Tibial nerve (tissue), 4 donors: ENCODE data around the gene HTRA3. TPM values are rescaled to one million over a fixed set of nuclear protein-coding genes. Genes with fewer than 3 reads are reported as not detected.

Source experiments
- DNase-seq, 2 donors: peaks; one replicate each; pipeline ENCODE4 v3.0.0-alpha.2; 2019; ENCODE audit warnings: low spot score in 2 of 2
- H3K27ac ChIP-seq, 4 donors: fragments of 200-600 bp; sonication (generic) in 3 of 4; one replicate each; pipeline ENCODE4 v1.5.1; 2017 to 2019; ENCODE audit warnings: mild to moderate bottlenecking in 1 of 4
- H3K27me3 ChIP-seq, 2 donors: fragments of 200-600 bp; sonication (generic) in 1 of 2; one replicate each; pipeline versions ENCODE4 v1.5.1 to v1.6.0; 2017 to 2019
- H3K36me3 ChIP-seq, 3 donors: fragments of 200-600 bp; sonication (generic); one replicate each; pipeline ENCODE4 v1.5.1; 2018 to 2019
- H3K4me1 ChIP-seq, 4 donors: fragments of 200-600 bp; sonication (generic) in 3 of 4; one replicate each; pipeline ENCODE4 v1.5.1; 2017 to 2019
- H3K4me3 ChIP-seq, 4 donors: fragments of 200-600 bp; sonication (generic) in 3 of 4; one replicate each; pipeline ENCODE4 v1.5.1; 2017 to 2019; ENCODE audit warnings: mild to moderate bottlenecking in 1 of 4, moderate library complexity in 1 of 4
- H3K9me3 ChIP-seq, 4 donors: fragments of 200-600 bp; sonication (generic) in 3 of 4; one replicate each; pipeline ENCODE4 v1.5.1; 2017 to 2019
- CTCF ChIP-seq, 5 experiments: fragments of 200-600 bp in 3 of 5; fragments of 450-650 bp in 2 of 5; sonication (generic) in 3 of 5; IDR thresholded peaks; one replicate each; pipeline ENCODE4 v1.5.1; 2016 to 2019; ENCODE audit warnings: antibody characterized with exemption in 5 of 5, mild to moderate bottlenecking in 3 of 5, moderate library complexity in 2 of 5
- EP300 ChIP-seq, 2 donors: sonication (generic); formaldehyde crosslinking; IDR thresholded peaks; one replicate each; pipeline ENCODE4 v1.6.1; 2017; ENCODE audit warnings: antibody characterized with exemption in 2 of 2, mild to moderate bottlenecking in 1 of 2
- POLR2A ChIP-seq, 2 donors: fragments of 450-650 bp; IDR thresholded peaks; one replicate each; pipeline ENCODE4 v1.6.1; 2017; ENCODE audit warnings: antibody characterized with exemption in 2 of 2, mild to moderate bottlenecking in 2 of 2, moderate library complexity in 2 of 2
- WGBS, 2 donors: methylation state at CpG; one replicate each; pipeline ENCODE4 v1.1.5; 2018; 5-methylcytosine and 5-hydroxymethylcytosine counted together
- total RNA-seq, 4 donors: library from RNA; depleted of rRNA; stranded (reverse); fragments of >200 nt; gene quantifications; one replicate each; pipeline ENCODE4 v1.1.0, GENCODE V29; 2016

HTRA3 gene
- total RNA-seq, 4 donors from 2014 or later: 34.9 to 54.3 (median 43.5) TPM

DNA sequence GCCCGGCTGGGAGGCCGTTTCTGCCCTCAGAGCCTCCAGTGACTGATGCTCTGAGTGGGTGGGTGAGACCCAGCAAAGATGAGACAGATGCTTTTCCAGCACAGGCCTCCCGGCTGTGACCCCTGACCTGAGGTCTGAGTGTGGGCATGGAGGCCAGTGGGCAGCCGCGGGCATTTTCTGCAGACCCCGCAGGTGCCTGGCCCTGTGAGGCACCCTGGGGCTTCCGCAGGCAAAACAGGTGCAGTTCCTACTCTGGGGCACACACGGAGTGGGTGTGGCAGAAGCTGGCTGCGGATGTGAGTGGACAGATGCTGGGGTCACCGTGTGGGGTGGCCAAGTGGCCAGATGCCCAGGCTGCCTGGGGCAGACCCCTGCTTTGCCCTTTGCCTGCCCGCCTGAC is 14.8 kb downstream of the HTRA3 start:
- 62 to 75% methylated on average over 6 to 10 of the region's 11 CpGs for WGBS, 2 donors
- TF ChIP-seq EP300 (IDR thresholded peaks at IDR 0.05) (no peak), CTCF (IDR thresholded peaks at IDR 0.05) (no peak), POLR2A (IDR thresholded peaks at IDR 0.05) (no peak)
- H3K27me3 ChIP-seq: no peaks in the 10 kb centered on the region
- no peak for DNase-seq
- H3K9me3 ChIP-seq: no peaks in the 10 kb centered on the region
- H3K36me3 ChIP-seq: no peaks in the 10 kb centered on the region
- H3K4me3 ChIP-seq: no peak overlapping the region
- H3K4me1 ChIP-seq: peaks cover 0 to 11% (median 0%) of the 10 kb centered on the region in 4 donors
- H3K27ac ChIP-seq: no peak overlapping the region

DNA sequence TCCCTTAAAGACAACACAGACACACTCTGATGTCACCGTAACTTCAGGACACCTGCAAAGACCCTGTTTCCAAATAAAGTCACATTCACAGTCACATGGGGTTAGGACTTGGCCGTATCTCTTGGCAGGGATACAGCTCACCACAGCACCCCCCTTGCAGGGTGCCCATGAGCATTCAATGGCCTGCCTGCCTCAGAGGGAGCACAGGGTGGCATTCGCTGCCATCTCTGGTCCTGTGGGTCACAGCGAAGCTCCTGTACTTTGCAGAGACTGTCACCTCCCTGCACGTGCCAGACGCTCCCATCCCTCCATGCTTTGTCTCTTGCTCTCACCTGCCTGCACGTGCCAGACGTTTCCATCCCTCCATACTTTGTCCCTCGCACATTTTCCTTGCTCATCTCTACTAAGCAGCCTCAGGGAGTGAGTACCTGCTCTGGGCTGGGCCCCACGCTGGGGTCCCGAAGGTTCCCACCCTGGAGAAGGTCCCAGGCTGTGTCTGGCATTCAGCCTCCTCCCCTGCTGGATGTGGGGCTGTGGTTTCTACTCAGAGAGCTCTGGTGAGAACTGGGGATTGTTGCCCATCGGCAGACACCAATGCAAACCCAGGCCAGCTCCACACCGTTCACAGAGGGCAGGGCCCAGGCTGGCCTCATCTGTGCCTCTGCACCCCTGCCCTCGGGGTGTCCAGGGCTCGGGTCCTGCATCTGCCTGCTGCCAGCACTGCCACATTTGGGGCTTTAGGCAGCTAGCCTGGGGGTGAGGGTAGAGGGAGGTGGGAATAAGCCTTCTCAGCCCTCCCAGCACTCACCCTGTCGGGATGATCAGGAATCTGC is 15.8 kb downstream of the HTRA3 start:
- H3K4me3 ChIP-seq: no peak overlapping the region
- no peak overlapping the region for H3K27ac ChIP-seq
- no peaks in the 10 kb centered on the region for H3K9me3 ChIP-seq
- no peak for DNase-seq
- no peaks in the 10 kb centered on the region for H3K27me3 ChIP-seq
- TF ChIP-seq EP300 (IDR thresholded peaks at IDR 0.05) (no peak), CTCF (IDR thresholded peaks at IDR 0.05) (no peak)
- peaks cover 0 to 11% (median 0%) of the 10 kb centered on the region in 4 donors for H3K4me1 ChIP-seq
- 72 to 73% methylated on average over 15 to 16 of the region's 16 CpGs for WGBS, 2 donors
- no peaks in the 10 kb centered on the region for H3K36me3 ChIP-seq

DNA sequence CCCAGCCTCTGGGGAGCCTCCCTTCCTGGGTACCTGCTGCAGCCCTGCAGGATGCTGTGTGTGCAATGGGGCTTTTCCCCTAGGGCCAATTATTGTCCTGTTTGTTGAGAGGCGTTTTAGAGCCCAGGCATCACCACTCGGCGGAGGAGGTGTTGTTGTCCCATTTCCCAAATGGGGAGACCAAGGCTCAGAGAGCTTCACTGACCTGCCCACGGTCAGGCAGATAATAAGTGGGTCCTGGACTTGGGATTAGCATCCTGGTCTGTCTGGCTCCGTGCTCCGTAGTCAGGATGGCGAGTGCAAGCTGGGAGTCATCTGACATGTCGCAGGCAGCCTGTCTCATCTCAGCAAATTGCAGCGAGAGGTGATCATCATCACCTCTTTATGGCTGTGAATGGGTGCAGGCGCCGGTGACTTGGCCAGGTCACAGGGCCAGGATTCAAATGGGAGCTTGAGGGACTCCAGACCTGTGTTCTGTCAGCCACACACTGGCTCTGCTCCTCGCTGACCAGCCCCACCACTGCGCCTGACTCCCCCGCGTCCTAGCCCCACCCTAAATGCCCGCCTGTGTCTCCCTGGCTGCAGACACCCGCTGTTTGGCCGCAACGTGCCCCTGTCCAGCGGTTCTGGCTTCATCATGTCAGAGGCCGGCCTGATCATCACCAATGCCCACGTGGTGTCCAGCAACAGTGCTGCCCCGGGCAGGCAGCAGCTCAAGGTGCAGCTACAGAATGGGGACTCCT is 16.6 kb downstream of the HTRA3 start:
- Histone ChIP-seq H3K36me3 (no peaks in the 10 kb centered on the region), H3K27me3 (no peaks in the 10 kb centered on the region), H3K4me3 (no peak overlapping the region), H3K27ac (no peak overlapping the region), H3K9me3 (no peaks in the 10 kb centered on the region), H3K4me1 (peaks cover 0 to 9% (median 0%) of the 10 kb centered on the region in 4 donors)
- WGBS, 2 donors: 80 to 81% methylated on average over 12 to 23 of the region's 23 CpGs
- no peak for DNase-seq
- TF ChIP-seq CTCF (IDR thresholded peaks at IDR 0.05) (no peak), EP300 (IDR thresholded peaks at IDR 0.05) (no peak), POLR2A (IDR thresholded peaks at IDR 0.05) (no peak)

GRCh38 chr4:8286719-8287342 is 17.3 kb downstream of the HTRA3 start:
- WGBS, 2 donors: 87 to 94% methylated on average over 13 to 14 of the region's 15 CpGs
- no peak overlapping the region for H3K27ac ChIP-seq
- H3K9me3 ChIP-seq: no peaks in the 10 kb centered on the region
- no peaks in the 10 kb centered on the region for H3K27me3 ChIP-seq
- H3K36me3 ChIP-seq: no peaks in the 10 kb centered on the region
- no peak overlapping the region for H3K4me3 ChIP-seq
- no peak for TF ChIP-seq POLR2A (IDR thresholded peaks at IDR 0.05)
- no peak for TF ChIP-seq EP300 (IDR thresholded peaks at IDR 0.05)
- TF ChIP-seq CTCF (IDR thresholded peaks at IDR 0.05): no peak
- H3K4me1 ChIP-seq: peaks cover 0 to 2% (median 0%) of the 10 kb centered on the region in 4 donors
- no peak for DNase-seq
